Ecto neural progenitor cell (in vitro differentiated cells): Measurements from ENCODE around the gene SCML1.

Experiments used
- DNase-seq: peaks from one replicate; pipeline ENCODE4 v3.0.0-alpha.2; 2018; ENCODE audit warnings: low spot score

Gene SCML1, protein sequence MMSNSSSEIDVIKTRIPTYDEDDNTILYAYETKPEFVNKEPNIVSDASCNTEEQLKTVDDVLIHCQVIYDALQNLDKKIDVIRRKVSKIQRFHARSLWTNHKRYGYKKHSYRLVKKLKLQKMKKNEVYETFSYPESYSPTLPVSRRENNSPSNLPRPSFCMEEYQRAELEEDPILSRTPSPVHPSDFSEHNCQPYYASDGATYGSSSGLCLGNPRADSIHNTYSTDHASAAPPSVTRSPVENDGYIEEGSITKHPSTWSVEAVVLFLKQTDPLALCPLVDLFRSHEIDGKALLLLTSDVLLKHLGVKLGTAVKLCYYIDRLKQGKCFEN

DNA sequence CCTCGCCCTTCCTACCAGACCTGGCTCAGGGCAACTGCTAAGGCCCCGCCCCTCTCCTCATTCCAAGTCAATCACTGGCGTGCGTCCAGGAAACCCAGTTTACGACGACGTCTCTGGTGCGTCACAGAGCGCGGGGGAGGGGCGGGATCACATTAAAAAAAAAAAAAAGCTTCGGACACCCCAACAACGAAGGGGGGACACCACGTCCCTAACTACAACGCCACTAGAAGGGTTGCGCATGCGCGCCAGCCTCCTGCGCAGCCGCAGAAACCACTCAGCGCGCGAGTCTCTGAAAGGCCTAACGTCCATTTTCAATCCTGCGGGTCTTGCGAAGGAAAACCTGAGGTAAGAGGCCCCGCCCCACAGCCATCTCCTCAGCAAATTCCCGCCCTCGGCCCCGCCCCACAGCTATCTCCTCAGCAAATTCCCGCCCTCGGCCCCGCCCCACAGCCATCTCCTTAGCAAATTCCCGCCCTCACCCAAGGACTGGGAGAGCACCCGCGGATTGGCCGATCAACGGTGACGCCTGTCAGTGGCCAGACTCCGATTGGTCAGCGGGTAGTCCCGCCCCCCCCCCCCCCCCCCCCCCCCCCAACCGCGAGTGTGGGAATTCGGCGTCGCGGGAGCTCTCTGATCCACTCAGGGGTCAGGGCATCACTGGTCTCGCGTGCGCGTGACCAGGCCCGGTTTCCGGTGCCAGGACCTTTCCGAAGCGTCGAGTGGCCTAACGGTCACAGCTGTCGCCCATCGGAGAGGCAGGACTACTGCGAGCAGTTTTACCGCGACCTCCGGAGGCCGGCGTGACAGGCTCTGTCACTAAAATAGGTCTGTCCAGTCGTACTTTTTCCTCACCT, at the start of gene SCML1:
TSS of gene SCML1 (plus strand) at position 638 of the 854 bp plus-strand sequence. CDS start 6,694 bp downstream, outside the sequence.
- DNase-seq = peak; percentile 93

- no peak for DNase-seq
Measured at GRCh38 chrX:17687648-17688047, 49.6 kb upstream of the SCML1 start.

GRCh38 chrX:17689971-17690409, 47.3 kb upstream of the SCML1 start:
- peak; percentile 46 for DNase-seq

DNA sequence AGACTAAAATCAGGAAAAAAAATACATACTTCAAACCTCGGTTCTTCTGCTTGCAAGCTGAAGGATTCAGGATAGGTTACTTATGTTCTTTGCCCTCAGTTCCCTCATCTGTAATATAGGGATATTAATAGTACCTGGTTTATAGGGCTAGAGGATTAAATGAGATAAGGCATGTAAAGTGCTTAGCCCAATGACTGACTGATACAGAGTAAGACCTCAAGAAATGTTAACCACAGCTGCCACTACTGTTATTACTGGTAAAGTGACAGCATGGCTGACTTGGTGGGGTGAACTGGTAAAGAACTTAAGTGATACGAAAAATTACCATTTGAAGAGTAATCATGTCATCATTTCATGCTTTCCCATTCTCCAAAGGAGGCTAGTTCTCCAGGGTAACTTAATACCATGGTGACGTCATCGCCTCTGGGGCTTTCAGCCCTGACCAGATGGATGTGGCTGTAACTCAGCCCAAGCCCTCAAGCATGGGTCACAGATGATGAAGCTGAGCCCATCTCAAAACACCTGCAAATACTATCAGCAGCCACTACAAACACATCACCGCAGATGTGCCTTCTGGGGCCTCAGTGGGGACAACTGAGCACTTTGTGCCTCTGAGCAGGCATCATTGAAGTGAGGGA, 44.5 kb upstream of the SCML1 start:
- peak; percentile 47 for DNase-seq

DNA sequence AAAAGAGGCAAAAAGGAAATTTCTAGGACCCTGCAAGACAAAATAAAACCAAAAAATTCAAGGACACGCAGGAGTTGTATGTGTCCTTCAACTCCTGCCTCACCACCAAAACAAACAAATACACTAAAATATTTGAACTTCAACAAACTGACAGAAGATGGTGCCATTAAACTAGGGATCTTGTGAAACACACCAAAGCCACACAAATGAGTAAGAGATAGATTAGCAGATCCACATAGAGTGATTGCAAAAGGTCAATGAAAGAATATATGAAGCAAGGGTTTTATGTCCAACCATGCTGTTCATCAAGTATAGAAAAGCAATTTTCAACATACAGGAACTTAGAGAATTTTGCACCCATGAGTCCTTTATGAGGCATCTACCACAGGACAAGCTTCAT, 40.1 kb upstream of the SCML1 start:
- no peak for DNase-seq

GRCh38 chrX:17700976-17701375, 36.3 kb upstream of the SCML1 start:
- DNase-seq = no peak

DNA sequence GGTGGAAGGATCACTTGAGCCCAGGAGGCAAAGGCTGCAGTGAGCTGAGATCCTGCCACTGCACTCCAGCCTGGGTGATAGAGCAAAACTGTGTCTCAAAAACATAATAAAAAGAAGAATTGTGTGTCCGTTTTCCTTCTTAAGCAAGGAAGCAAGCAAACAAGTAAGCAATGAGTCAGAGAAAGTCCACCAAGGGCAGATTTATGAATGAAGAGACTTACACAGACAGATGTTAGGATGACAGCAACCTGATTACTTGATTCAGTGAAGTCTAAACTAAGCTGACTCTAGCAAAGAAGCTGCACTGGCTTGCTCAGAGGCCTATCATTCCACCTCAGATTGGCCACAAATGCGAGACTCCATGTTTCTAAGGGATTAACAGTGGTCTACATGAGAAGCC, 34.1 kb upstream of the SCML1 start:
- no peak for DNase-seq

DNA sequence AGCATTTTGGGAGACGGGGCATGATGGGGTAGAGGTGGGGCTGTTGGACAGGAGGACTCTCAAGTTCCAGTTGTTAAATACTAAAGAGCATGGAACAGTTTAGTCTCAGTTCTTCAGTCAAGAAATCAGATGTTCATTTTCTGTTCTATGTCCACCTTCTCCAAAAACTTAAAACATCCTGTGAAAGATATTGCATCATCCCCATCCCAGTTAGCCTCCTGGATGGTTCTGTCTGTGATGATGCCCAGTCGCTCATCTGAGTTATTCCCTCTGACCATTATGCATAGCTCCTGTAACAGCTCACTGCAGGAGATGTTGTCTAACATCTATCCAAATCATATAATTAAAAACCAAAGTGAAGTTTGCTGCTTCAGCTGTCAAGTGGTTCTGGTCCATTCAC, 32.1 kb upstream of the SCML1 start:
- no peak for DNase-seq

DNA sequence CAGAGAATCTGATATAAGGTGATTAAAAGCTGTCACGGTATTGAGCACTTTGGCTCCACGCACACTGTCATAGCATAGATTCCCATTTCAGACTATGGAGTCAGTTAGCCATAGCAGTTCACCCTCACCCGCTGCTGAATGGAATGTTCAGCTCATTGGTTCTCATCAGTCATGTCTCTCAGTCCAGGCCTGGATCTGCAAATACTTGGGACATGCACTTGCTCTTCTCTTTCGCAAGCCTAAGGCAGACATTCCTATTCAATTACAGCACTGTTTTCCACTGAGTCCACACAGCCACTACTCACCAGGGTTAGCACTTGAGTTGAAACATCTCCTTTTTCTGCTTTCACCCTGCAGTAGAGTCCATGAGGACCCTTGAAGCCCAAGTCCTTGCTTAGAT, 30.6 kb upstream of the SCML1 start:
- no peak for DNase-seq

- no peak for DNase-seq
Measured at GRCh38 chrX:17707731-17708130, 29.6 kb upstream of the SCML1 start.

- no peak for DNase-seq
Measured at GRCh38 chrX:17710871-17711301, 26.4 kb upstream of the SCML1 start.

GRCh38 chrX:17713288-17713687, 24.0 kb upstream of the SCML1 start:
- no peak for DNase-seq

- no peak for DNase-seq
Measured at GRCh38 chrX:17718649-17719165, 18.6 kb upstream of the SCML1 start.

GRCh38 chrX:17719711-17720110, 17.6 kb upstream of the SCML1 start:
- DNase-seq = no peak

DNA sequence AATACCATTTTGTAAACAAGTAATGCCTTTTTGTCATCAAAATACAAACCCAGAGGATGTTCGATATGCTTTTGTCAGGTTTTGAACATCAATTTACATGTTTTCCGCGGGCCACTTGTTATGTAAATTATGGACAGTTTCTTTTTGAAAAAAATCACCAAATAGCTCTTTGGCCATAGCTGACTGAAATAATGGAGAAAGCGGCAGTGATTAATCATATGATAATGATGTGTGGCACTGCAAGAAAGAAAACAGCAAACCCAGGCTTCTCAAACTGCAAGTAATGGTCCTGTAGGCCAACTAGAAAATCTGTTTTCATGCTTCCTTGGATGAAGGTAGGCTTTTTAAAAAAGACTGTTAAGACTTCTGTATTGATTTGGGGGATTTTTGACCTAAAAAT, 15.6 kb upstream of the SCML1 start:
- no peak for DNase-seq

GRCh38 chrX:17725181-17725580, 12.1 kb upstream of the SCML1 start:
- DNase-seq = no peak

DNA sequence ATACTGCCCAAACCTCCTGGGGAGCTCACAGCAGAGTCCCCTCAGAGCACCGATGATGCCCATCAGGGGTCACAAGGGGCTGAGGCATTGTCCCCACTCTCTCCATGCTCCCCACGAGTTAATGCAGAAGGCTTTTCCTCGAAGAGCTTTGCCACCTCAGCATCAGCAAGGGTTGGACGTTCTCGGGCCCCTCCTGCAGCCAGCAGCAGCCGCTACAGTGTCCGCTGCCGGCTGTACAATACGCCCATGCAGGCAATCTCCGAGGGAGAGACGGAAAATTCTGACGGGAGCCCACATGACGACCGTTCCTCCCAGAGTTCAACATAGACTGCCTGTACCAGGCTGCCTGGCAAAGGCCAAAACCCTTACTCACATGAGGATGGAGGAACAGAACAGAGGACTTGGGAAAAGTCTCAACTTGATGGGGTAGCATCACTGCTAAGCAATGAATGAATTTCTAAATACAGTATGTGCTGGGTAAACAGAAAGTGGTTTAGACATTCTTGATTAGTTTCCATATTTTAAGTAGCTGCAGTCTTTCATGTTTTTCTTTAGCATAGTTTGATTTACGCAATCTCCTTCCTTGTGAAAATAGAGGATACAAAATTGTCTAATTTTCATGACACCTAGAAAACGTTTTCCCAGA, 5.0 kb upstream of the SCML1 start:
- DNase-seq = no peak

DNA sequence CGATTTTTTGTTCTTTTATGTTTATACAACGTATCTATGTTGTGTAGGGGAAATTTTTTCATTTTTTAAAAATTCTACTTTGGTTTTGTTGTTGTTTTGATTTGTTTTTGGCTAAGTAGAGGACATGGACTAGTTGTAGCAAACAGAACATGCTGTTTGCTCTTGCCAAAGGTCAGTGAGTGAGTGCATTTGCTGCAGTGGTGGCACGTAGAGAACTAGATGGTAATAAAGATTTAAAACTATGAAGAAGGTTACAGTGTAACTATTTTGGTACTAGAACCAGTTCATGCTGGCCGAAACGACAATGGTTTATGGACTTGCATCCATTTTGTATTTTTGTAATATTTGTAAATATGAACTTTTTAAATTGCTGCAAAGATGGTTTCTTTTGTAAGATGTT, 1.9 kb upstream of the SCML1 start:
- no peak for DNase-seq

DNA sequence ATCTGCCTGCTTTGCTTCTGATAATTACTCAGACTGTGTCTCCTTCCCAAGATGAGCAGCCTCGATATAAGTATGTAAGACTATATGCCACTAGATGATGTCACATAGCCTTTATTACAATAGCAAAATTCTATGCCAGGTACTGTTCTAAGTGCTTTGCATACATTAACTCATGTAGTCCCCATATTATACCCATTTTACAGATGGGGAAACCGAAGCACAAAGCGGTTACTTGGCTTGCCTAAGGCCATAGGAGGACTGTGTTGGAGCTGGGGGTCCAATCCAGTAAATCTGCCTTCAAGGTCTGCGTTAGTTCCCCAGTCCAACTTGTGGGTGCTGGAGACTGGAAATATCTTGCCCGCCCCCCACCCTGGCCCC, 826 bp upstream of the SCML1 start:
- no peak for DNase-seq

DNA sequence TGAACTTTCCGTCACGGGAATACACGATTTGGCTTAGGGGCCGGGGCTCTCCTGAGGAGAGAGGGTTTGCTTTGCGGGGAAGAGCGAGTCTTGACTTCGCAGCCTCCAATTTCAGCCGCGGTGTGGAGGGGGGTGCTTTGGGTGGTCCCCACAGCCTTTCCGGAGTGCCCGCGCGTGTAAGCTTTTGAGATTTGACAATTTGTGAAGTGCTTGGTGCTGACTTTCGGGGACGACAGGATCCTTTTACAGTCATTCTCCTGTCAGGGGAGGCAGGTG, 355 bp downstream of the SCML1 start:
- no peak for DNase-seq

DNA sequence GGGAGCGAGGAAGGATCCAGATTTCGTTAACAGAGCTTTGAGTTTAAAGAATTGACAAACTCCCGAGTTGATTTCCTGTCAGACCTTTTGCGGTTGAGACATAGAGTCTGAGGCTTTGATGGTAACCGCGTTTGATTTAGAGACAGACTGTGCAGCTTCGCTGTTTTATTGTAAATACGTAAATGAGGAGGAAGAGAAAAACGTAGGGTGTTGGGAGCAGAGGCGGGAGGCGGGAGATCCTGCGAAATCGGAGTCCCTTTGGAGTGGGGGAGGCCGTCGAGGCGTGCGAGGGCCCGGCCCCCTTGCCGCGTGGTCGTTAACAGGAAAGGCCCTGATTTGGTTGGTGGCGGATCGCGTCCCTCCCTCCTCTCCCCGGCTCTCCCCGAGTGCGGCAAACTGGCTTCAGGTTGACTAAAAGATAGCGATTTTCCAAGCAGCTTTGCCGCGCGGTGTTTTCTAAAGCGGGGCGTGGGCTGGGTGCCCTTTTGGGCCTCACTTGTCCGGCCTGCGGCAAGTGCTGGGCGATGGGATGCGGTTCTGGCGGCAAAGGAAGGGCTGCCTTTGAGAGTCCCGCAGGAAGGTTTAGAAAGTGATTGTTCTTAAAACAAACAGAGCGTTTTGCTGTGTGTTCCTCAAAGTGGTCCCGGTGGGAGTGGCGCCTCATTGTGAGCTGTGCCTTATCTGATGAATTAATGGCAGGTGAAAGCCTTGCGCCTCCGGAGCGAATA, 857 bp downstream of the SCML1 start:
- peak; percentile 66 for DNase-seq
